ENCODE data around the gene FSIP1.

The FSIP1 gene

DNA sequence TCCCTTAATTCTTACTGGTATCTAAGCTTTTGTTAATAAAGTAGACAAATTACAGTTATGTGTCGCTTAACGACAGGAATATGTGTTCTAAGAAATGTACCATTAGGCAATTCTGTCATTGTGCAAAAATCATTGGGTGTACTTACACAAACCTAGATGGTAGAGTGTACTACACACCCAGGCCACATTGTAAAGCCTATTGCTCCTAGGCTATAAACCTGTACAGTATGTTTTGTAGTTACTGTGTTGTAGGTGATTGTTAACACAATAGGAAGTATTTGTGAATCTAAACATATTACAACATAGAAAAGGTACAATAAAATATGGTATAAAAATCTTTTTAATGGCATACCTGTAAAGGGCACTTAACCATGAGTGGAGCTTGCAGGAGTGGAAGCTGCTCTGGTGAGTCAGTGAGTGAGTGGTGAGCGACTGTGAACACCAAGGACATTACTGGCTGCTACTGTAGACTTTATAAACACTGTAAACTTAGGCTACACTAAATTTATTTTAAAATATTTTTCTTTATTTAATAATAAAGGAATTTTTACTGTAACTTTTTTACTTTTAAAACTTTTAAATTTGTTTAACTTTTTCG lies 47.4 kb downstream of the FSIP1 start:
- TF ChIP-seq, protein P1, sequence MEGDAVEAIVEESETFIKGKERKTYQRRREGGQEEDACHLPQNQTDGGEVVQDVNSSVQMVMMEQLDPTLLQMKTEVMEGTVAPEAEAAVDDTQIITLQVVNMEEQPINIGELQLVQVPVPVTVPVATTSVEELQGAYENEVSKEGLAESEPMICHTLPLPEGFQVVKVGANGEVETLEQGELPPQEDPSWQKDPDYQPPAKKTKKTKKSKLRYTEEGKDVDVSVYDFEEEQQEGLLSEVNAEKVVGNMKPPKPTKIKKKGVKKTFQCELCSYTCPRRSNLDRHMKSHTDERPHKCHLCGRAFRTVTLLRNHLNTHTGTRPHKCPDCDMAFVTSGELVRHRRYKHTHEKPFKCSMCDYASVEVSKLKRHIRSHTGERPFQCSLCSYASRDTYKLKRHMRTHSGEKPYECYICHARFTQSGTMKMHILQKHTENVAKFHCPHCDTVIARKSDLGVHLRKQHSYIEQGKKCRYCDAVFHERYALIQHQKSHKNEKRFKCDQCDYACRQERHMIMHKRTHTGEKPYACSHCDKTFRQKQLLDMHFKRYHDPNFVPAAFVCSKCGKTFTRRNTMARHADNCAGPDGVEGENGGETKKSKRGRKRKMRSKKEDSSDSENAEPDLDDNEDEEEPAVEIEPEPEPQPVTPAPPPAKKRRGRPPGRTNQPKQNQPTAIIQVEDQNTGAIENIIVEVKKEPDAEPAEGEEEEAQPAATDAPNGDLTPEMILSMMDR (IDR thresholded peaks at IDR 0.05; ENCODE audit: extremely low read depth, missing control alignments), result no peak
- DNase-seq (ENCODE audit: low spot score), result no peak

DNA sequence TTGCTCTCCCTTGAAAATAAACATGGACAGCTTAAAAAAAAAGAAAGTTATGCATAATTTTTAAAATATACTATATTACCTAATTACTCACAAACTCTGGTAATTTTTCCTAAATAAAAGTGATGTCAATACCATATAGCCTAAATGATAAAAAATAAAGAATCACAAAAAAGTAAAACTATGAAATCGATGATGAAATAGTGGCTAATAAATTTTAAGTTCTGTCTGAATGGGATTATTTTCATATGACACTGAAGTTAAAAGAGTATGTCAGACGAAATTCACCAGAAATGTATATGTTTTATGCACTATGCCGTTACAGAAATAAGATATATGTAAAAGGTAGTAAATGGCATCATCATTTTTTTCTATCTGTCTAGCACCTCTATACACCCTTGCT lies 51.4 kb downstream of the FSIP1 start:
- DNase-seq (ENCODE audit: low spot score), result no peak
- TF ChIP-seq, protein P1 (IDR thresholded peaks at IDR 0.05; ENCODE audit: extremely low read depth, missing control alignments), result no peak

DNA sequence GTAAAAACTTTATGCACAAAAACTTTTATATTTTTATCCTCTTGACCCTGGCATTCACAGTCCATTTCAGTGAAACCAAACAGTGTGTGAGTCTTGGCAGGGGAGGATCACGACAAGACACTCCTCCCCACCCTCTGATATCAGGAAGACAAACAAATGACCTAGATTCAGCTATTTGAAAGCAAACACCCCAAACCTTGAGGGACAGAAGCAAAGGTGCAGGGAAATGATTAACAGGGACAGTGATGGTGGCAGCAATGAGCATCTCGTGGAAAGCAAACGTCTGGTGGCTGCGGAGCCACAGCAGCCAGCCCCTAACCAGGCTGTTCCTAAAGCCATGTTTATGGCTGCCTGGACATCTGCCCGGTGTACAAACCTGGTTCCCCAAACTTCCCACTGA lies 52.1 kb downstream of the FSIP1 start:
- TF ChIP-seq, protein P1 (IDR thresholded peaks at IDR 0.05; ENCODE audit: extremely low read depth, missing control alignments), result no peak
- DNase-seq (ENCODE audit: low spot score), result no peak

DNA sequence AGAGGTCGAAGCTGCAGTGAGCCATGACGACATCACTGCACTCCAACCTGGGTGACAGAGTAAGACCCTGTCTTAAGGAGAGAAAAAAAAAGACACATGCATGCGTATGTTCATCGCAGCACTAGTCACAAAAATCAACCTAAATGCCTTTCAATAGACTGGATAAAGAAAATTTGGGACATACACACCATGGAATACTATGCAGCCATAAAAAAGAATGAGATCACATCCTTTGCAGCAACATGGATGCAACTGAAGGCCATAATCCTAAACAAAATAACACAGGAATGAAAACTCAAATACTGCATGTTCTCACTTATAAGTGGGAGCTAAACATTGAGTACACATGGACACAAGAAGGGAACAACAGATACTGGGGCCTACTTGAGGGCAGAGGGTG lies 53.1 kb downstream of the FSIP1 start:
- no peak for DNase-seq (ENCODE audit: low spot score)
- TF ChIP-seq, protein P1 (IDR thresholded peaks at IDR 0.05; ENCODE audit: extremely low read depth, missing control alignments), result no peak

DNA sequence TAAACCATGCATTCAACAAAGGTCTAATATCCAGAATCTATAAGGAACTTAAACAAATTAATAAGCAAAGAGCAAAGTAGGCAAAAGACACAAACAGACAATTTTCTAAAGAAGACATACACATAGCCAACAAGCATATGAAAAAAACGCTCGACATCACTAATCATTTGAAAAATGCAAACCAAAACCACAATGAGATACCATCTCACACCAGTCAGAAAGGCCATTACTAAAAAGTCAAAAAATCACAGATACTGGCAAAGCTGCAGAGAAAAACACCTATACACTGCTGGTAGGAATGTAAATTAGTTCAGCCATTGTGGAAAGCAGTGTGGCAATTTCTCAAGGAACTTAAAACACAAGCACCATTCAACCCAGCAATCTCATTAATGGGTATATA lies 53.8 kb downstream of the FSIP1 start:
- TF ChIP-seq, protein P1 (IDR thresholded peaks at IDR 0.05; ENCODE audit: extremely low read depth, missing control alignments), result no peak
- DNase-seq (ENCODE audit: low spot score), result no peak

DNA sequence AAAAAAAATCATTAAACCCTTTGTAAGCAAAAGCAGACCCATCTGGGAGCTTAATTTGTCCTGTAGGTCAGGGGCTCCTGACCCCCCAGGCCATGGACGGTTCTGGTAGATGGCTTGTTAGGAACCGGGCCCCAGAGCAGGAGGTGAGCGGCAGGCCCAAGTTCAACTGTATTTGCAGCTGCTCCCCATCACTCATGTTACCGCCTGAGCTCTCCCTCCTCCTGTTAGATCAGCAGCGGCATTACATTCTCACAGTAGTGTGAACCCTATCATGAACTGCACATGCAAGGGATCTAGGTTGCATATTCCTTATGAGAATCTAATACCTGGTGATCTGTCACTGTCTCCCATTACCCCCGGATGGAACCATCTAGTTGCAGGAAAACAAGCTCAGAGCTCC lies 60.7 kb downstream of the FSIP1 start:
- no peak for DNase-seq (ENCODE audit: low spot score)
- TF ChIP-seq, protein P1 (IDR thresholded peaks at IDR 0.05; ENCODE audit: extremely low read depth, missing control alignments), result no peak

DNA sequence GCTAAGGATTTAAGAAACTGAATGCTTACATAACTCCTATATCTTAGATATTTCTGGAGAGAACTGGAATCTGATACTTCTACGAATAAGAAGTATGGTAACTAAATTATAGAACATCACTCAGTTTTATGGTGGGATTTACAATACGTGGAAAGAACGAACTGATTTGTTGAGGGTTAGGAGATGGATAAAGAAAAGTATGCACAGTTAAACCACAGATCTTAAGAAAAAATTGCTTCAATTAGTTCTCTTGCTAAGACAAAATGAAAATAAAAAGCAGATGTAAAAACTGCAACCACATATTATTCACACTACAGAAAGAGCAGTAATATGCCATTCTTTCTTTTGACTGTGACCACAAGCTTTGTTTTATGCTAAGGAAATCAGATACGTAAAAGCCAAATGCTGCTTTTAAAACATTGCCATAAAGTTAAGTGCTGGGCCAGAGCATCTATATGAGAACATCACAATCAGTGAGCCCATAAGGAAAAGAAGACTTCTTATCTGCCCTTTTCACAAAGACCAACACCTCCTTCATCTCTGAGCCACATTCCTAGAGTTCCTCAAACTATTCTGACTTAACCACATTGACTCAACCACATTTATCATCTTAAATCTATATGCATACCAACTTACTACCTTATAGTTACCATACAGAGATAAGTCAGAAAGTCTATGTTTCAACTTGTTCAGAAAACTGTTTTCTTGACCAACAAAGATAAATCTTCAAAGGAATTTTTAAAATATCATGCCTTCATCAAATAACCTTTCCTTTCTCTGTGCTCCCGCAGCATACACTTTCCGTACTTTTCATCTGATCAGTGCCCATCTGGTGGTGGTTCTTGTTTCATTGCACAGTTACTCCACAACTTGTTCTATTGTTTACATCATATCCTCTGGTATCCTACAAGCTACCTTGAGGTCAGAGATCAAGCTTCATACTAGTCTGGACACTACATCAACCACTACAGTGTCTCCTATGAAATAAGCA lies 61.7 kb downstream of the FSIP1 start:
- TF ChIP-seq, protein P1 (IDR thresholded peaks at IDR 0.05; ENCODE audit: extremely low read depth, missing control alignments), result no peak
- no peak for DNase-seq (ENCODE audit: low spot score)
